Measurements from ENCODE around the gene ADCYAP1R1.

- no peak for TF ChIP-seq POLR2A (IDR thresholded peaks at IDR 0.05; ENCODE audit: low read length)
- TF ChIP-seq GATA1 (IDR thresholded peaks at IDR 0.05; ENCODE audit: low read depth, low read length): no peak
These were observed 93.9 kb downstream of the ADCYAP1R1 start for GRCh38 chr7:31146030-31146429.

All from erythroblast (primary cell).